ENCODE measurements around the gene LMTK2.
"Not testable (repeated sequence)": the region's sequence is repeated elsewhere in the genome, so short reads cannot be mapped to it uniquely, and the experiment has no call there.

Gene LMTK2

GRCh38 chr7:98215561-98216495 lies 109.2 kb downstream of the LMTK2 start:
- DNase-seq (ENCODE audit: extremely low read depth, low read depth), result no peak
- no peak for TF ChIP-seq CTCF (IDR thresholded peaks at IDR 0.05; ENCODE audit: low read depth, low read length)

DNA sequence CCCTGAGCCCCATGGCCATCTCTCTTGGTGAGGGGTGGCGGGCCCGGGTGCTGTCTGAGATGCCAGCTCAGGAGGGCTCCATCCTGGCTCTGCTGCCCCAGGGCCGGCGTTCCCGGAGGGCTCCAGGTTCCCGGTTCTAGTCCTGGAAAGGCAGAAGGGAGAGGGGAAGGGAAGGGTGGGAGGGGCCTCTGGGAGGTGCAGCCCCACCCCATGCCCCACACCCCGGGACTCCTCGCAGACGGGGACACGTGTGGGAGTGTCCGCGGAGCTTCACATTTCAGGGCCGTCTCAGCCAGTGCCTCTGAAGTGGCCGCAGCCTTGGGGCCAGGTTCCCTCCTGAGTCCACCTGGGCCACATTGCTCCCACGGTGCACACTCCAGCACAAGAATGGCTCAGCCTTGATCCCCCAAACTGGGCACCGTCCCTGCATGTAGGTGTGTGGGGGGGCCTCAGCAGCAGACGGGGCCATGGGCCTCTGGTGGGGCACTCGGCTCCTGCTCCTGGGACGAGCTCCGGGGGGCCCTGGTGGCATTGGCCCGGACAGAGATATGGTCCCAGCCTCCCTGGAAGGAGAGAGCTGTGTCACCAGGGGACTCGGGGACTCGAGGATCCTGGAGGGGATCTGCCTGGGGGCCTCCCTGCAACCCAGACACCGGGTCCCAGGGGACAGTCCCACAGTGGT lies 110.4 kb downstream of the LMTK2 start:
- no peak for TF ChIP-seq CTCF (IDR thresholded peaks at IDR 0.05; ENCODE audit: low read depth, low read length)
- no peak for DNase-seq (ENCODE audit: extremely low read depth, low read depth)

GRCh38 chr7:98217623-98218582 lies 111.2 kb downstream of the LMTK2 start:
- TF ChIP-seq CTCF (IDR thresholded peaks at IDR 0.05; ENCODE audit: low read depth, low read length), result no peak
- no peak for DNase-seq (ENCODE audit: extremely low read depth, low read depth)

- not testable (repeated sequence) for DNase-seq (ENCODE audit: extremely low read depth, low read depth)
Observed at GRCh38 chr7:98219382-98219781, 112.7 kb downstream of the LMTK2 start.

GRCh38 chr7:98221611-98222532 lies 115.2 kb downstream of the LMTK2 start:
- TF ChIP-seq CTCF (IDR thresholded peaks at IDR 0.05; ENCODE audit: low read depth, low read length), result no peak
- DNase-seq (ENCODE audit: extremely low read depth, low read depth), result no peak

GRCh38 chr7:98222533-98223195 lies 116.0 kb downstream of the LMTK2 start:
- DNase-seq (ENCODE audit: extremely low read depth, low read depth), result no peak
- TF ChIP-seq CTCF (IDR thresholded peaks at IDR 0.05; ENCODE audit: low read depth, low read length), result no peak
